Stimulated activated CD8-positive, alpha-beta memory T cell treated with anti-CD3 and anti-CD28 coated beads, Interleukin-15, amount 100 ng/mL, for 24 hours (primary cell): ENCODE measurements around the gene MTCH1.

Source experiments
- DNase-seq: peaks from one replicate; pipeline ENCODE4 v3.0.0-alpha.2; 2020; ENCODE audit warnings: low read depth

The MTCH1 gene

GRCh38 chr6:36970892-36971842 lies 14.8 kb downstream of the MTCH1 start:
- no peak for DNase-seq

GRCh38 chr6:36969988-36970891 lies 15.8 kb downstream of the MTCH1 start:
- no peak for DNase-seq

- DNase-seq, result no peak
These were observed 16.7 kb downstream of the MTCH1 start for GRCh38 chr6:36969240-36969691.

GRCh38 chr6:36968266-36968977 lies 17.6 kb downstream of the MTCH1 start:
- DNase-seq, result no peak

- no peak for DNase-seq
These were observed 18.2 kb downstream of the MTCH1 start for GRCh38 chr6:36967757-36968156.

- no peak for DNase-seq
These were observed 18.7 kb downstream of the MTCH1 start for GRCh38 chr6:36967301-36967700.

- no peak for DNase-seq
These were observed 21.1 kb downstream of the MTCH1 start for GRCh38 chr6:36964908-36965307.

GRCh38 chr6:36964349-36964748 lies 21.6 kb downstream of the MTCH1 start:
- DNase-seq, result no peak

GRCh38 chr6:36963451-36964290 lies 22.3 kb downstream of the MTCH1 start:
- no peak for DNase-seq

GRCh38 chr6:36962874-36963273 lies 23.1 kb downstream of the MTCH1 start:
- peak; percentile 25 for DNase-seq

GRCh38 chr6:36961441-36962435 lies 24.3 kb downstream of the MTCH1 start:
- no peak for DNase-seq

GRCh38 chr6:36959555-36960250 lies 26.3 kb downstream of the MTCH1 start:
- no peak for DNase-seq

- no peak for DNase-seq
These were observed 27.0 kb downstream of the MTCH1 start for GRCh38 chr6:36958775-36959554.

GRCh38 chr6:36957773-36958271 lies 28.2 kb downstream of the MTCH1 start:
- no peak for DNase-seq

- DNase-seq, result no peak
These were observed 29.6 kb downstream of the MTCH1 start for GRCh38 chr6:36956446-36956820.

GRCh38 chr6:36955671-36956445 lies 30.1 kb downstream of the MTCH1 start:
- no peak for DNase-seq

- no peak for DNase-seq
These were observed 30.9 kb downstream of the MTCH1 start for GRCh38 chr6:36955136-36955535.
